HepG2 (cell line): ENCODE data around the gene BEST2. TPM values are rescaled to one million over a fixed set of nuclear protein-coding genes. Genes with fewer than 3 reads are reported as not detected.

Experiments used
- CEBPB ChIP-seq: IDR thresholded peaks from 2 replicates; pipeline ENCODE4 v1.6.1; 2011; ENCODE audit warnings: low read depth, low read length, improper control_type of control experiment, borderline replicate concordance
- CEBPG ChIP-seq: IDR thresholded peaks from 2 replicates; pipeline ENCODE4 v1.6.1; 2016
- DR1 ChIP-seq: sonication (generic); formaldehyde crosslinking; IDR thresholded peaks from 2 replicates; pipeline ENCODE4 v1.8.0; 2021; ENCODE audit warnings: mild to moderate bottlenecking, missing genetic modification reagents, inconsistent platforms
- GMEB2 ChIP-seq: IDR thresholded peaks from 2 replicates; pipeline ENCODE4 v1.6.1; 2016; ENCODE audit warnings: missing biosample characterization, missing genetic modification reagents, low read depth
- HNRNPUL1 ChIP-seq: fragments of 200-400 bp; formaldehyde crosslinking; IDR thresholded peaks from 2 replicates; pipeline ENCODE4 v1.6.1; 2017; ENCODE audit warnings: low read depth, mild to moderate bottlenecking, low read length, moderate library complexity
- KDM5B ChIP-seq: sonication (generic); formaldehyde crosslinking; IDR thresholded peaks from 2 replicates; pipeline ENCODE4 v1.4.0; 2020; ENCODE audit warnings: missing genetic modification reagents, mild to moderate bottlenecking, borderline replicate concordance
- MBD4 ChIP-seq: IDR thresholded peaks from 2 replicates; pipeline ENCODE4 v1.6.1; 2012; ENCODE audit warnings: low read length, inconsistent platforms, borderline replicate concordance
- NR1H2 ChIP-seq: sonication (generic); formaldehyde crosslinking; IDR thresholded peaks from 2 replicates; pipeline ENCODE4 v1.8.1; 2022; ENCODE audit warnings: low read depth, missing genetic modification reagents, borderline replicate concordance
- NR2C2 ChIP-seq: sonication (generic); formaldehyde crosslinking; IDR thresholded peaks from 2 replicates; pipeline ENCODE4 v1.4.0; 2020; ENCODE audit warnings: missing genetic modification reagents, mild to moderate bottlenecking, moderate library complexity, borderline replicate concordance
- PHF20 ChIP-seq: sonication (generic); formaldehyde crosslinking; IDR thresholded peaks from 2 replicates; pipeline ENCODE4 v1.5.0; 2020; ENCODE audit warnings: mild to moderate bottlenecking, missing genetic modification reagents
- PRDM10 ChIP-seq: sonication (generic); formaldehyde crosslinking; IDR thresholded peaks from 2 replicates; pipeline ENCODE4 v1.4.0; 2020; ENCODE audit warnings: low read depth, missing genetic modification reagents
- SMC3 ChIP-seq: IDR thresholded peaks from 2 replicates; pipeline ENCODE4 v1.6.1; 2011; ENCODE audit warnings: low read length, improper control_type of control experiment
- SMYD3 ChIP-seq: sonication (generic); formaldehyde crosslinking; IDR thresholded peaks from 2 replicates; pipeline ENCODE4 v1.8.1; 2023; ENCODE audit warnings: mild to moderate bottlenecking, missing genetic modification reagents
- SP4 ChIP-seq: sonication (generic); formaldehyde crosslinking; IDR thresholded peaks from 2 replicates; pipeline ENCODE4 v1.8.1; 2023; ENCODE audit warnings: mild to moderate bottlenecking, missing genetic modification reagents
- SUZ12 ChIP-seq: fragments of 150-350 bp; IDR thresholded peaks from 2 replicates; pipeline ENCODE4 v1.6.1; 2014; ENCODE audit warnings: low read depth, low read length
- ZNF160 ChIP-seq: sonication (generic); formaldehyde crosslinking; IDR thresholded peaks from 2 replicates; pipeline ENCODE4 v1.8.0; 2022; ENCODE audit warnings: mild to moderate bottlenecking, inconsistent platforms, missing genetic modification reagents
- ZNF24 ChIP-seq: fragments of 450-650 bp; IDR thresholded peaks from 2 replicates; pipeline ENCODE4 v1.6.1; 2017; ENCODE audit warnings: antibody characterized with exemption, mild to moderate bottlenecking
- ZNF282 ChIP-seq: fragments of 450-650 bp; IDR thresholded peaks from 2 replicates; pipeline ENCODE4 v1.6.1; 2018; ENCODE audit not compliant: partially characterized antibody
- ZNF354B ChIP-seq: sonication (generic); formaldehyde crosslinking; IDR thresholded peaks from 2 replicates; pipeline ENCODE4 v1.8.0; 2022; ENCODE audit warnings: mild to moderate bottlenecking, missing genetic modification reagents
- ZNF383 ChIP-seq: sonication (generic); formaldehyde crosslinking; IDR thresholded peaks from 2 replicates; pipeline ENCODE4 v1.4.0; 2020; ENCODE audit warnings: missing genetic modification reagents, mild to moderate bottlenecking, borderline replicate concordance
- ZNF451 ChIP-seq: sonication (generic); formaldehyde crosslinking; IDR thresholded peaks from 2 replicates; pipeline ENCODE4 v1.5.0; 2020; ENCODE audit warnings: mild to moderate bottlenecking, missing genetic modification reagents
- ZNF543 ChIP-seq: sonication (generic); formaldehyde crosslinking; IDR thresholded peaks from 2 replicates; pipeline ENCODE4 v1.4.0; 2020; ENCODE audit warnings: mild to moderate bottlenecking, missing genetic modification reagents
- ZNF7 ChIP-seq: IDR thresholded peaks from 2 replicates; pipeline ENCODE4 v1.6.1; 2016; ENCODE audit warnings: missing biosample characterization, missing genetic modification reagents
- ZNF790 ChIP-seq: sonication (generic); formaldehyde crosslinking; IDR thresholded peaks from 2 replicates; pipeline ENCODE4 v1.8.0; 2022; ENCODE audit warnings: missing genetic modification reagents, mild to moderate bottlenecking, borderline replicate concordance
- ZNF891 ChIP-seq: sonication (generic); formaldehyde crosslinking; IDR thresholded peaks from 2 replicates; pipeline ENCODE4 v1.5.0; 2020; ENCODE audit warnings: mild to moderate bottlenecking, missing genetic modification reagents
- polyA plus RNA-seq, 8 experiments: library from polyadenylated mRNA; depleted of rRNA in 3 of 8; stranded (reverse) in 7 of 8; unstranded in 1 of 8; fragments of >200 nt; fragmentation: Illumina TruSeq in 4 of 8; extraction: Trizol in 4 of 8; gene quantifications; 2 replicates each; pipeline versions ENCODE4 v1.2.1 to v1.2.3, GENCODE V29; 2011 to 2016; ENCODE audit warnings: low read depth in 4 of 8, missing spikeins in 1 of 8, mixed read lengths in 1 of 8; ENCODE audit not compliant: insufficient read depth in 1 of 8
- total RNA-seq, 5 experiments: library from RNA; depleted of rRNA; stranded (reverse); fragments of >200 nt; fragmentation: Illumina TruSeq; extraction: Trizol; gene quantifications; 2 replicates each; pipeline ENCODE4 v1.2.3, GENCODE V29; 2016; ENCODE audit warnings: low read depth in 1 of 5

Gene BEST2
- total and polyA plus RNA-seq, 2 of the 13 experiments (the other 11 are each of a cell fraction or from before 2014, with no cell fraction given) = not detected

- TF ChIP-seq ZNF383 (CRISPR knock-in tag) (peak; percentile 52; the same call in 1 of the 2 replicates), ZNF24 (0 out of 2 replicates have a peak, but pooled peaks have one; percentile 31), SMYD3 (CRISPR knock-in tag) (no peak; the same call in 1 of the 2 replicates), DR1 (CRISPR knock-in tag) (peak; percentile 97), KDM5B (peak; percentile 84; the same call in 1 of the 2 replicates), HNRNPUL1 (peak; percentile 58; the same call in 1 of the 2 replicates), MBD4 (no peak), NR1H2 (no peak), NR2C2 (CRISPR knock-in tag) (peak; percentile 73), ZNF790 (CRISPR knock-in tag) (0 out of 2 replicates have a peak, but pooled peaks have one; percentile 24), ZNF160 (peak; percentile 81; the same call in 1 of the 2 replicates), SUZ12 (no peak), CEBPG (CRISPR knock-in tag) (peak; percentile 14; the same call in 1 of the 2 replicates), SMC3 (no peak), GMEB2 (peak; percentile 56; the same call in 1 of the 2 replicates), CEBPB (no peak), ZNF354B (CRISPR knock-in tag) (no peak), PHF20 (CRISPR knock-in tag) (peak; percentile 48; the same call in 1 of the 2 replicates), ZNF282 (no peak), ZNF543 (peak; percentile 85), ZNF891 (CRISPR knock-in tag) (peak; percentile 54; the same call in 1 of the 2 replicates), SP4 (peak; percentile 54; the same call in 1 of the 2 replicates), ZNF451 (CRISPR knock-in tag) (no peak; the same call in none of the 2 replicates), ZNF7 (CRISPR knock-in tag) (0 out of 2 replicates have a peak, but pooled peaks have one; percentile 22), PRDM10 (CRISPR knock-in tag) (peak; percentile 99)
Measured at GRCh38 chr19:12801466-12802266, 50.1 kb downstream of the BEST2 start, which contains the start of the genes PRDX2 and THSD8 (continued).
